Muscle layer of duodenum (tissue), 2 donors: ENCODE data around the gene TXNDC8.

Source experiments
- H3K27ac ChIP-seq: one replicate; pipeline ENCODE4 v1.7.0; 2013; ENCODE audit warnings: mild to moderate bottlenecking, low read length
- H3K27me3 ChIP-seq: one replicate; pipeline ENCODE4 v1.7.0; 2013; ENCODE audit warnings: low read depth, mild to moderate bottlenecking, control low read depth, low read length
- H3K36me3 ChIP-seq, 2 donors: one replicate each; pipeline ENCODE4 v1.7.0; 2013; ENCODE audit warnings: low read length in 2 of 2, control low read depth in 1 of 2, mild to moderate bottlenecking in 1 of 2; ENCODE audit not compliant: insufficient read depth in 2 of 2, control insufficient read depth in 1 of 2
- H3K4me1 ChIP-seq, 2 donors: one replicate each; pipeline ENCODE4 v1.7.0; 2013; ENCODE audit warnings: low read length in 2 of 2, mild to moderate bottlenecking in 2 of 2, control low read depth in 1 of 2, moderate library complexity in 1 of 2; ENCODE audit not compliant: insufficient read depth in 2 of 2, control insufficient read depth in 1 of 2
- H3K4me3 ChIP-seq, 2 donors: one replicate each; pipeline ENCODE4 v1.7.0; 2013; ENCODE audit warnings: low read length in 2 of 2, low read depth in 1 of 2, mild to moderate bottlenecking in 1 of 2
- H3K9me3 ChIP-seq, 2 donors: one replicate each; pipeline ENCODE4 v1.7.0; 2013; ENCODE audit warnings: low read length in 2 of 2, control low read depth in 1 of 2, mild to moderate bottlenecking in 1 of 2; ENCODE audit not compliant: control insufficient read depth in 1 of 2
- donor health status: healthy.

Gene TXNDC8

DNA sequence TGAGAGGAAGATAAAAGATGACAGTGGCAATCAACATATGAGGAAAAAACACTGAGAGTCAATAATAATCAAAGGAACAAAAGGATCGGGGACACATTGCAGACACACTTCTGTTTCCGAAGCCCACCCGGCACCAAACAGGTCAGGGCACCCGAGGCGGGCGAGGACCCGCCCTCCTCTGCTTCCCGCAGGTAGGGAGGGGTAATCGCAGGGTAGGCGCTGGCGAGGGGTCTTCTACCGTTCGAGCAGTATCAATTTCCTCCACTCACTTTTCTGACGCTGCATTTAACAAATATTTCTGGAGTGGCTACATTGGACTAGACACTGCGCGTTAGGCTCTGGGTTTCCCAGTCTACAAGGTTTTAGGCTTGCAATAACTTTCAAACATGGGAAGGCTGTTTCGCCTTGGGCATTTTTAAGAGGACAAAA lies 82.6 kb downstream of the TXNDC8 start:
- no peaks in the 10 kb centered on the region for H3K9me3 ChIP-seq

DNA sequence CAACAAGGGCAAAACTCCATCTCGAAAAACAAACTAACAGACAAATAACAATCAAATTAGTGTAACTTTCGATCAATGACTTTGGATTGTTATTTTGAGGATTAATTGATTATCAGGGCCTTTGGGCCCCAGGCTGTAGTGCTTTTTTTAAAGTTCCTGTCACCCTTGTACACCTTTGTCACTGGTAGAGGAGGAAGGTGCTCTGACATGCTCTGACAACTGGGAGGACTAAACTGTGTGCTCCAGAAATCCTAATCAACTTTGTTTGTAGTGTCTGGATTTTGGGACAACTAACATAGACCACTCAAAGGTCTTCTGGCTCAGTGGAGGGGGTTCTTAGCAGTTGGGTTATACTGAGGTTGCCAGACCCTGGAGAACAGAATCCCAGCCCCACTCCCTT lies 83.2 kb downstream of the TXNDC8 start:
- H3K4me1 ChIP-seq = peaks cover 5 to 22% of the 10 kb centered on the region in 2 donors
- H3K27ac ChIP-seq = peak overlapping the region; percentile 83
- no peaks in the 10 kb centered on the region for H3K9me3 ChIP-seq
- H3K27me3 ChIP-seq = no peaks in the 10 kb centered on the region
- peak overlapping the region; percentile 87 to 97 for H3K4me3 ChIP-seq
- peaks cover 6 to 16% of the 10 kb centered on the region in 2 donors for H3K36me3 ChIP-seq

More for the DNA sequence above, 82.6 kb downstream of the TXNDC8 start:
- H3K27me3 ChIP-seq = no peaks in the 10 kb centered on the region
- peak overlapping the region; percentile 83 for H3K27ac ChIP-seq
- peak overlapping the region; percentile 87 to 97 for H3K4me3 ChIP-seq
- H3K36me3 ChIP-seq = peaks cover under 1 to 12% of the 10 kb centered on the region in 2 donors
- H3K4me1 ChIP-seq = peaks cover 5 to 22% of the 10 kb centered on the region in 2 donors
